NCI-H2029 (cell line): ENCODE data around the gene EGLN1.
A peak's percentile ranks its signal among the peaks of the same experiment; 100 is the strongest.
"Not testable (repeated sequence)": the region's sequence is repeated elsewhere in the genome, so short reads cannot be mapped to it uniquely, and the experiment has no call there.

Experiments used
- DNase-seq: peaks from one replicate; lab custom pipeline; 2025; lab: John Stamatoyannopoulos, UW

EGLN1 gene

GRCh38 chr1:231421971-231422797, at the start of gene EGLN1:
EGLN1 (minus strand) TSS chr1:231422287; CDS start chr1:231421888, 399 bp downstream.
- peak; percentile 89 for DNase-seq

GRCh38 chr1:231471500-231471899, 49.4 kb upstream of the EGLN1 start:
- DNase-seq = not testable (repeated sequence)

GRCh38 chr1:231471027-231471426, 48.9 kb upstream of the EGLN1 start:
- not testable (repeated sequence) for DNase-seq

- DNase-seq = no peak
Measured at GRCh38 chr1:231467986-231468385, 45.9 kb upstream of the EGLN1 start.

GRCh38 chr1:231465051-231465450, 43.0 kb upstream of the EGLN1 start:
- DNase-seq = no peak

GRCh38 chr1:231463541-231463940, 41.5 kb upstream of the EGLN1 start:
- DNase-seq = no peak

- DNase-seq = no peak
Measured at GRCh38 chr1:231460614-231461013, 38.5 kb upstream of the EGLN1 start.

GRCh38 chr1:231459438-231459837, 37.4 kb upstream of the EGLN1 start:
- DNase-seq = not testable (repeated sequence)

GRCh38 chr1:231457956-231458355, 35.9 kb upstream of the EGLN1 start:
- DNase-seq = not testable (repeated sequence)

- not testable (repeated sequence) for DNase-seq
Measured at GRCh38 chr1:231454133-231454532, 32.0 kb upstream of the EGLN1 start.

- DNase-seq = no peak
Measured at GRCh38 chr1:231446138-231446537, 24.1 kb upstream of the EGLN1 start.

- no peak for DNase-seq
Measured at GRCh38 chr1:231444059-231444458, 22.0 kb upstream of the EGLN1 start.

GRCh38 chr1:231443363-231443762, 21.3 kb upstream of the EGLN1 start:
- DNase-seq = no peak

GRCh38 chr1:231442735-231443134, 20.6 kb upstream of the EGLN1 start:
- peak; percentile 38 for DNase-seq

- DNase-seq = no peak
Measured at GRCh38 chr1:231432996-231433395, 10.9 kb upstream of the EGLN1 start.

- no peak for DNase-seq
Measured at GRCh38 chr1:231431665-231432415, 9.8 kb upstream of the EGLN1 start.

GRCh38 chr1:231430678-231431352, 8.7 kb upstream of the EGLN1 start:
- not testable (repeated sequence) for DNase-seq

- DNase-seq = no peak
Measured at GRCh38 chr1:231428377-231428776, 6.3 kb upstream of the EGLN1 start.

GRCh38 chr1:231424950-231425805, 3.1 kb upstream of the EGLN1 start:
- DNase-seq = no peak

GRCh38 chr1:231423648-231424047, 1.6 kb upstream of the EGLN1 start:
- DNase-seq = peak; percentile 61

- DNase-seq = no peak
Measured at GRCh38 chr1:231422798-231423309, 767 bp upstream of the EGLN1 start.
